Stomach (tissue), 9 donors: Measurements from ENCODE around the gene AGAP5. TPM values are rescaled to one million over a fixed set of nuclear protein-coding genes. Genes with fewer than 3 reads are reported as not detected.

Experiments used
- DNase-seq, 2 donors: peaks; one replicate each; pipeline versions ENCODE4 v3.0.0 to v3.0.0-alpha.2; 2013 to 2019
- H3K27ac ChIP-seq, 5 donors: fragments of 200-600 bp in 4 of 5; sonication (generic) in 4 of 5; one replicate each; pipeline ENCODE4 v1.5.1; 2013 to 2019; ENCODE audit warnings: mild to moderate bottlenecking in 1 of 5, moderate library complexity in 1 of 5
- H3K27me3 ChIP-seq, 3 donors: fragments of 200-600 bp; sonication (generic); one replicate each; pipeline ENCODE4 v1.5.1; 2017 to 2019; ENCODE audit warnings: mixed run types in 1 of 3
- H3K36me3 ChIP-seq, 4 donors: fragments of 200-600 bp; sonication (generic); 1 replicate in 3 of 4; 2 replicates in 1 of 4; pipeline ENCODE4 v1.5.1; 2016 to 2019
- H3K4me1 ChIP-seq, 4 donors: fragments of 200-600 bp; sonication (generic); one replicate each; pipeline ENCODE4 v1.5.1; 2016 to 2019
- H3K4me3 ChIP-seq, 4 donors: fragments of 200-600 bp; sonication (generic) in 3 of 4; one replicate each; pipeline ENCODE4 v1.5.1; 2016 to 2019; ENCODE audit warnings: mild to moderate bottlenecking in 1 of 4
- H3K9me3 ChIP-seq, 4 donors: fragments of 200-600 bp; sonication (generic); one replicate each; pipeline ENCODE4 v1.5.1; 2016 to 2019
- CTCF ChIP-seq, 7 experiments: fragments of 450-650 bp in 4 of 7; fragments of 200-600 bp in 3 of 7; sonication (generic) in 3 of 7; IDR thresholded peaks; one replicate each; pipeline ENCODE4 v1.5.1; 2016 to 2019; ENCODE audit warnings: antibody characterized with exemption in 7 of 7, control low read depth in 2 of 7, mild to moderate bottlenecking in 1 of 7
- EP300 ChIP-seq: sonication (generic); formaldehyde crosslinking; IDR thresholded peaks from one replicate; pipeline ENCODE4 v1.6.1; 2017; ENCODE audit warnings: antibody characterized with exemption
- POLR2A ChIP-seq, 4 donors: fragments of 450-650 bp; IDR thresholded peaks; one replicate each; pipeline ENCODE4 v1.6.1; 2016; ENCODE audit warnings: antibody characterized with exemption in 4 of 4, control low read depth in 2 of 4, mild to moderate bottlenecking in 1 of 4, moderate library complexity in 1 of 4
- POLR2AphosphoS5 ChIP-seq, 3 donors: sonication (generic); formaldehyde crosslinking; IDR thresholded peaks; one replicate each; pipeline ENCODE4 v1.6.1; 2016; ENCODE audit warnings: antibody characterized with exemption in 3 of 3
- WGBS, 5 donors: extraction: QIAGEN DNeasy Blood & Tissue Kit in 3 of 5; methylation state at CpG; one replicate each; pipeline versions ENCODE4 v1.1.5 to v1.1.7; 2013 to 2018; 5-methylcytosine and 5-hydroxymethylcytosine counted together
- intact Hi-C: fragments of 100-400 bp; cut with DNase I; formaldehyde crosslinking; loops from one replicate; pipeline ENCODE4 v1.15.1; 2023; ENCODE audit warnings: low total_unique reads
- polyA plus RNA-seq, 3 donors: library from polyadenylated mRNA; stranded (reverse); fragments of 200-250 nt; gene quantifications; one replicate each; pipeline ENCODE4 v1.2.3, GENCODE V29; 2013
- total RNA-seq, 5 donors: library from RNA; depleted of rRNA; stranded (reverse); fragments of >200 nt; gene quantifications; one replicate each; pipeline versions ENCODE4 v1.1.0 to v1.2.3, GENCODE V29; 2014 to 2016
- donor health status: healthy with polysubstance abuse.
- donor health status: Bipolar disorder and iron deficiency.
- donor health status: healthy.

The AGAP5 gene
- total and polyA plus RNA-seq, 8 donors = 1.8 to 20.1 (median 5.8) TPM

- 66 to 81% (median 72%) methylated on average over 4 of the region's 4 CpGs for WGBS, 5 donors
- Histone ChIP-seq H3K27me3 (no peaks in the 10 kb centered on the region), H3K36me3 (no peaks in the 10 kb centered on the region), H3K4me3 (no peak overlapping the region), H3K4me1 (peaks cover 7 to 34% (median 24%) of the 10 kb centered on the region in 4 donors), H3K9me3 (no peaks in the 10 kb centered on the region), H3K27ac (no peak overlapping the region)
- intact Hi-C loops = no loop called here
- DNase-seq = no peak
- TF ChIP-seq CTCF (IDR thresholded peaks at IDR 0.05) = no peak
- TF ChIP-seq POLR2AphosphoS5 (IDR thresholded peaks at IDR 0.05) = no peak
- TF ChIP-seq POLR2A (IDR thresholded peaks at IDR 0.05) = no peak
Observed at GRCh38 chr10:73648975-73649829, 48.7 kb downstream of the AGAP5 start.

GRCh38 chr10:73647875-73648651 lies 49.8 kb downstream of the AGAP5 start:
- Histone ChIP-seq H3K36me3 (no peaks in the 10 kb centered on the region), H3K4me3 (peak overlapping the region; percentile 58 to 80 (median 64)), H3K9me3 (no peaks in the 10 kb centered on the region), H3K4me1 (peaks cover 7 to 41% (median 29%) of the 10 kb centered on the region in 4 donors), H3K27me3 (no peaks in the 10 kb centered on the region), H3K27ac (peak overlapping the region in 3 of 5 donors; percentile 38 to 60 (median 57))
- WGBS, 5 donors = 18 to 39% (median 37%) methylated on average over 23 to 35 of the region's 35 CpGs
- intact Hi-C loops = no loop called here
- peak in 1 of 2 donors; percentile 26 for DNase-seq
- TF ChIP-seq POLR2A (IDR thresholded peaks at IDR 0.05) (no peak), POLR2AphosphoS5 (IDR thresholded peaks at IDR 0.05) (no peak), CTCF (IDR thresholded peaks at IDR 0.05) (no peak), EP300 (no peak)

- WGBS, 5 donors = 6 to 12% (median 10%) methylated on average over 20 to 32 of the region's 32 CpGs
Observed at GRCh38 chr10:73647211-73647874, 50.6 kb downstream of the AGAP5 start.

More at GRCh38 chr10:73647211-73647874, 50.6 kb downstream of the AGAP5 start:
- H3K27ac ChIP-seq = peak overlapping the region in 3 of 5 donors; percentile 38 to 60 (median 57)
- no peaks in the 10 kb centered on the region for H3K36me3 ChIP-seq
- peak; percentile 57 to 89 for DNase-seq
- no peak for TF ChIP-seq POLR2AphosphoS5 (IDR thresholded peaks at IDR 0.05)
- no peak for TF ChIP-seq POLR2A (IDR thresholded peaks at IDR 0.05)
- TF ChIP-seq CTCF (IDR thresholded peaks at IDR 0.05) = no peak
- no peak for TF ChIP-seq EP300
- peaks cover 7 to 41% (median 29%) of the 10 kb centered on the region in 4 donors for H3K4me1 ChIP-seq
- no peaks in the 10 kb centered on the region for H3K27me3 ChIP-seq
- H3K4me3 ChIP-seq = peak overlapping the region; percentile 58 to 80 (median 64)
- no peaks in the 10 kb centered on the region for H3K9me3 ChIP-seq
- intact Hi-C loops = no loop called here
